ENCODE measurements around the gene ITCH. TPM values are rescaled to one million over a fixed set of nuclear protein-coding genes. Genes with fewer than 3 reads are reported as not detected.
"Not testable (repeated sequence)": the region's sequence is repeated elsewhere in the genome, so short reads cannot be mapped to it uniquely, and the experiment has no call there.

The ITCH gene
- total RNA-seq, 1 experiment from 2014 or later = 54.8 TPM

GRCh38 chr20:34389954-34390555 lies 27.0 kb downstream of the ITCH start:
- Histone ChIP-seq H3K36me3 (ENCODE audit: insufficient read depth, low read length) (peaks cover 5% of the 10 kb centered on the region; the same call in 1 of the 2 replicates), H3K27me3 (ENCODE audit: low read length) (no peaks in the 10 kb centered on the region), H3K9ac (ENCODE audit: low read length) (no peak overlapping the region), H3K27ac (ENCODE audit: low read length) (no peak overlapping the region), H4K20me1 (ENCODE audit: insufficient read depth, low read depth, low read length) (no peaks in the 10 kb centered on the region), H3K4me2 (ENCODE audit: low read depth, low read length, poor library complexity, severe bottlenecking) (no peak overlapping the region), H3K4me3 (ENCODE audit: low read length) (no peak overlapping the region), H3K9me3 (ENCODE audit: low read length) (no peaks in the 10 kb centered on the region), H3K4me1 (ENCODE audit: low read length) (peaks cover 14% of the 10 kb centered on the region), H2AFZ (ENCODE audit: low read length) (no peak overlapping the region), H3K79me2 (ENCODE audit: low read length) (peaks cover 88% of the 10 kb centered on the region), H3K9me2 (replicated peaks; ENCODE audit: insufficient read depth, low read length) (no peaks in the 10 kb centered on the region)
- no peak for DNase-seq

- Histone ChIP-seq H3K4me2 (ENCODE audit: low read depth, low read length, poor library complexity, severe bottlenecking) (no peak overlapping the region), H3K9ac (ENCODE audit: low read length) (no peak overlapping the region), H3K79me2 (ENCODE audit: low read length) (peaks cover 82% of the 10 kb centered on the region), H2AFZ (ENCODE audit: low read length) (no peak overlapping the region), H3K9me3 (ENCODE audit: low read length) (no peaks in the 10 kb centered on the region), H3K9me2 (replicated peaks; ENCODE audit: insufficient read depth, low read length) (no peaks in the 10 kb centered on the region), H3K4me3 (ENCODE audit: low read length) (no peak overlapping the region), H3K4me1 (ENCODE audit: low read length) (peaks cover 7% of the 10 kb centered on the region), H3K36me3 (ENCODE audit: insufficient read depth, low read length) (peaks cover 5% of the 10 kb centered on the region), H4K20me1 (ENCODE audit: insufficient read depth, low read depth, low read length) (no peaks in the 10 kb centered on the region), H3K27ac (ENCODE audit: low read length) (no peak overlapping the region), H3K27me3 (ENCODE audit: low read length) (no peaks in the 10 kb centered on the region)
- DNase-seq = no peak
Observed at GRCh38 chr20:34396408-34396807, 33.3 kb downstream of the ITCH start.

- no peak overlapping the region for H3K27ac ChIP-seq (ENCODE audit: low read length)
- DNase-seq = no peak
- H3K9me3 ChIP-seq (ENCODE audit: low read length) = no peaks in the 10 kb centered on the region
- H3K4me1 ChIP-seq (ENCODE audit: low read length) = peaks cover 14% of the 10 kb centered on the region
- H3K9me2 ChIP-seq (replicated peaks; ENCODE audit: insufficient read depth, low read length) = no peaks in the 10 kb centered on the region
- H3K4me2 ChIP-seq (ENCODE audit: low read depth, low read length, poor library complexity, severe bottlenecking) = no peak overlapping the region
- H2AFZ ChIP-seq (ENCODE audit: low read length) = no peak overlapping the region
- peaks cover 5% of the 10 kb centered on the region for H3K36me3 ChIP-seq (ENCODE audit: insufficient read depth, low read length)
- H3K4me3 ChIP-seq (ENCODE audit: low read length) = no peak overlapping the region
- no peak overlapping the region for H3K9ac ChIP-seq (ENCODE audit: low read length)
- H4K20me1 ChIP-seq (ENCODE audit: insufficient read depth, low read depth, low read length) = no peaks in the 10 kb centered on the region
- no peaks in the 10 kb centered on the region for H3K27me3 ChIP-seq (ENCODE audit: low read length)
- H3K79me2 ChIP-seq (ENCODE audit: low read length) = peaks cover 85% of the 10 kb centered on the region
Observed at GRCh38 chr20:34397096-34397495, 34.0 kb downstream of the ITCH start.

GRCh38 chr20:34400776-34401175 lies 37.7 kb downstream of the ITCH start:
- Histone ChIP-seq H3K79me2 (ENCODE audit: low read length) (peaks cover 88% of the 10 kb centered on the region), H3K4me1 (ENCODE audit: low read length) (peaks cover 49% of the 10 kb centered on the region)
- H3K9me3 ChIP-seq (ENCODE audit: low read length); H3K9me2 ChIP-seq (replicated peaks; ENCODE audit: insufficient read depth, low read length); H3K27me3 ChIP-seq (ENCODE audit: low read length); H3K36me3 ChIP-seq (ENCODE audit: insufficient read depth, low read length); H3K9ac ChIP-seq (ENCODE audit: low read length); DNase-seq; H4K20me1 ChIP-seq (ENCODE audit: insufficient read depth, low read depth, low read length); H3K4me3 ChIP-seq (ENCODE audit: low read length); H3K4me2 ChIP-seq (ENCODE audit: low read depth, low read length, poor library complexity, severe bottlenecking); H2AFZ ChIP-seq (ENCODE audit: low read length); H3K27ac ChIP-seq (ENCODE audit: low read length): not testable (repeated sequence)

GRCh38 chr20:34401741-34402455 lies 38.8 kb downstream of the ITCH start:
- DNase-seq = no peak
- no peak overlapping the region for H3K4me3 ChIP-seq (ENCODE audit: low read length)
- H3K79me2 ChIP-seq (ENCODE audit: low read length) = peaks cover 88% of the 10 kb centered on the region

GRCh38 chr20:34402461-34402860 lies 39.4 kb downstream of the ITCH start:
- no peaks in the 10 kb centered on the region for H4K20me1 ChIP-seq (ENCODE audit: insufficient read depth, low read depth, low read length)
- H3K79me2 ChIP-seq (ENCODE audit: low read length) = peaks cover 85% of the 10 kb centered on the region
- DNase-seq = no peak
- H3K9me3 ChIP-seq (ENCODE audit: low read length) = no peaks in the 10 kb centered on the region
- H3K4me3 ChIP-seq (ENCODE audit: low read length) = no peak overlapping the region
- no peaks in the 10 kb centered on the region for H3K27me3 ChIP-seq (ENCODE audit: low read length)
- no peak overlapping the region for H3K9ac ChIP-seq (ENCODE audit: low read length)
- H3K4me2 ChIP-seq (ENCODE audit: low read depth, low read length, poor library complexity, severe bottlenecking) = peak overlapping the region; percentile 71
- peaks cover 49% of the 10 kb centered on the region for H3K4me1 ChIP-seq (ENCODE audit: low read length)
- H3K9me2 ChIP-seq (replicated peaks; ENCODE audit: insufficient read depth, low read length) = no peaks in the 10 kb centered on the region
- peak overlapping the region; percentile 88 for H3K27ac ChIP-seq (ENCODE audit: low read length)
- H3K36me3 ChIP-seq (ENCODE audit: insufficient read depth, low read length) = peaks cover 3% of the 10 kb centered on the region
- H2AFZ ChIP-seq (ENCODE audit: low read length) = no peak overlapping the region

More at GRCh38 chr20:34401741-34402455, 38.8 kb downstream of the ITCH start:
- H3K4me2 ChIP-seq (ENCODE audit: low read depth, low read length, poor library complexity, severe bottlenecking) = peak overlapping the region; percentile 71
- no peak overlapping the region for H2AFZ ChIP-seq (ENCODE audit: low read length)
- peak overlapping the region; percentile 88 for H3K27ac ChIP-seq (ENCODE audit: low read length)
- no peaks in the 10 kb centered on the region for H3K27me3 ChIP-seq (ENCODE audit: low read length)
- peaks cover 2% of the 10 kb centered on the region; the same call in 1 of the 2 replicates for H3K36me3 ChIP-seq (ENCODE audit: insufficient read depth, low read length)
- peaks cover 49% of the 10 kb centered on the region for H3K4me1 ChIP-seq (ENCODE audit: low read length)
- H3K9me3 ChIP-seq (ENCODE audit: low read length) = no peaks in the 10 kb centered on the region
- no peaks in the 10 kb centered on the region for H3K9me2 ChIP-seq (replicated peaks; ENCODE audit: insufficient read depth, low read length)
- H4K20me1 ChIP-seq (ENCODE audit: insufficient read depth, low read depth, low read length) = no peaks in the 10 kb centered on the region
- no peak overlapping the region for H3K9ac ChIP-seq (ENCODE audit: low read length)

- Histone ChIP-seq H3K9me3 (ENCODE audit: low read length) (no peaks in the 10 kb centered on the region), H2AFZ (ENCODE audit: low read length) (no peak overlapping the region), H3K27ac (ENCODE audit: low read length) (peak overlapping the region; percentile 88), H3K4me2 (ENCODE audit: low read depth, low read length, poor library complexity, severe bottlenecking) (peak overlapping the region; percentile 71), H3K36me3 (ENCODE audit: insufficient read depth, low read length) (peaks cover 11% of the 10 kb centered on the region), H3K9me2 (replicated peaks; ENCODE audit: insufficient read depth, low read length) (no peaks in the 10 kb centered on the region), H3K9ac (ENCODE audit: low read length) (peak overlapping the region; percentile 43), H3K4me1 (ENCODE audit: low read length) (peaks cover 49% of the 10 kb centered on the region), H3K79me2 (ENCODE audit: low read length) (peaks cover 86% of the 10 kb centered on the region), H4K20me1 (ENCODE audit: insufficient read depth, low read depth, low read length) (no peaks in the 10 kb centered on the region), H3K27me3 (ENCODE audit: low read length) (no peaks in the 10 kb centered on the region), H3K4me3 (ENCODE audit: low read length) (peak overlapping the region; percentile 20)
- DNase-seq = no peak
Observed at GRCh38 chr20:34403063-34403827, 40.2 kb downstream of the ITCH start.

GRCh38 chr20:34403908-34404307 lies 40.8 kb downstream of the ITCH start:
- no peaks in the 10 kb centered on the region for H4K20me1 ChIP-seq (ENCODE audit: insufficient read depth, low read depth, low read length)
- H3K9me3 ChIP-seq (ENCODE audit: low read length) = no peaks in the 10 kb centered on the region
- H3K79me2 ChIP-seq (ENCODE audit: low read length) = peaks cover 88% of the 10 kb centered on the region
- H3K36me3 ChIP-seq (ENCODE audit: insufficient read depth, low read length) = peaks cover 11% of the 10 kb centered on the region
- no peak overlapping the region for H2AFZ ChIP-seq (ENCODE audit: low read length)
- peak overlapping the region; percentile 20 for H3K4me3 ChIP-seq (ENCODE audit: low read length)
- H3K4me2 ChIP-seq (ENCODE audit: low read depth, low read length, poor library complexity, severe bottlenecking) = peak overlapping the region; percentile 71
- no peaks in the 10 kb centered on the region for H3K9me2 ChIP-seq (replicated peaks; ENCODE audit: insufficient read depth, low read length)
- H3K27me3 ChIP-seq (ENCODE audit: low read length) = no peaks in the 10 kb centered on the region
- peaks cover 49% of the 10 kb centered on the region for H3K4me1 ChIP-seq (ENCODE audit: low read length)
- peak overlapping the region; percentile 43 for H3K9ac ChIP-seq (ENCODE audit: low read length)
- H3K27ac ChIP-seq (ENCODE audit: low read length) = peak overlapping the region; percentile 88
- DNase-seq = peak; percentile 77

Data from Karpas-422 (cell line).